WTC11 (cell line): Measurements from ENCODE around the gene BATF. TPM values are rescaled to one million over a fixed set of nuclear protein-coding genes. Genes with fewer than 3 reads are reported as not detected.

ENCODE experiments used
- ATAC-seq: fragments of 200-7000 bp; cut with Tn5 transposase; 2 replicates; pipeline ENCODE4 v1.10.0; 2021; ENCODE audit warnings: mild to moderate bottlenecking, moderate library complexity
- CTCF ChIA-PET: fragments of 300-600 bp; sonication (Branson Sonifier 250); formaldehyde crosslinking; loops from one replicate; lab custom pipeline; 2021; ENCODE audit warnings: antibody characterized with exemption; lab: Charles Lee
- POLR2A ChIA-PET: fragments of 350-600 bp; sonication (Branson Sonifier 250); formaldehyde crosslinking; loops from one replicate; lab custom pipeline; 2021; ENCODE audit warnings: antibody characterized with exemption; lab: Charles Lee
- DNase-seq: peaks from one replicate; pipeline ENCODE4 v3.0.0; 2021; ENCODE audit warnings: low spot score
- H3K27ac Mint-ChIP-seq: 2 replicates; pipeline ENCODE4 v1.8.0; 2021; ENCODE audit warnings: mixed read lengths
- H3K27me3 Mint-ChIP-seq: 2 replicates; pipeline ENCODE4 v1.8.0; 2021; ENCODE audit warnings: low read depth, mild to moderate bottlenecking, moderate library complexity, mixed read lengths
- H3K36me3 Mint-ChIP-seq: 2 replicates; pipeline ENCODE4 v1.8.0; 2021; ENCODE audit warnings: mixed read lengths
- H3K4me1 Mint-ChIP-seq: 2 replicates; pipeline ENCODE4 v1.8.0; 2022; ENCODE audit warnings: mixed read lengths
- H3K4me3 Mint-ChIP-seq: 2 replicates; pipeline ENCODE4 v1.8.0; 2021; ENCODE audit warnings: mild to moderate bottlenecking, moderate library complexity, mixed read lengths
- H3K9me3 Mint-ChIP-seq: 2 replicates; pipeline ENCODE4 v1.8.0; 2021; ENCODE audit warnings: mixed read lengths
- EMX1 ChIP-seq: fragments of 250-450 bp; sonication (Bioruptor Pico); IDR thresholded peaks from 2 replicates; pipeline ENCODE4 v1.8.0; 2021; ENCODE audit warnings: mild to moderate bottlenecking
- FOXK1 ChIP-seq: sonication (generic); formaldehyde crosslinking; IDR thresholded peaks from 2 replicates; pipeline ENCODE4 v1.8.0; 2022; ENCODE audit warnings: mild to moderate bottlenecking, moderate library complexity, missing genetic modification reagents
- GRHL2 ChIP-seq: fragments of 250-450 bp; sonication (Bioruptor Pico); IDR thresholded peaks from 2 replicates; pipeline ENCODE4 v1.8.0; 2022; ENCODE audit warnings: mild to moderate bottlenecking, moderate library complexity; ENCODE audit not compliant: insufficient replicate concordance, severe bottlenecking
- GTF2I ChIP-seq: fragments of 250-450 bp; sonication (Bioruptor Pico); conservative IDR thresholded peaks from 2 replicates; pipeline ENCODE4 v1.4.0; 2021; ENCODE audit warnings: mild to moderate bottlenecking
- IRF2 ChIP-seq: sonication (generic); formaldehyde crosslinking; IDR thresholded peaks from 2 replicates; pipeline ENCODE4 v1.8.0; 2022; ENCODE audit warnings: low read depth, missing genetic modification reagents, borderline replicate concordance
- KAT7 ChIP-seq: sonication (generic); formaldehyde crosslinking; IDR thresholded peaks from 2 replicates; pipeline ENCODE4 v1.8.1; 2023; ENCODE audit warnings: missing genetic modification reagents, mild to moderate bottlenecking, borderline replicate concordance
- MYBL2 ChIP-seq: sonication (generic); formaldehyde crosslinking; IDR thresholded peaks from 2 replicates; pipeline ENCODE4 v1.8.1; 2023; ENCODE audit warnings: mild to moderate bottlenecking, moderate library complexity, missing genetic modification reagents
- RORB ChIP-seq: fragments of 250-450 bp; sonication (Bioruptor Pico); IDR thresholded peaks from 2 replicates; pipeline ENCODE4 v1.9.0; 2021; ENCODE audit warnings: mild to moderate bottlenecking
- ZNF219 ChIP-seq: sonication (generic); formaldehyde crosslinking; IDR thresholded peaks from 2 replicates; pipeline ENCODE4 v1.8.0; 2023; ENCODE audit warnings: missing genetic modification reagents, mild to moderate bottlenecking, borderline replicate concordance
- ZNF263 ChIP-seq: sonication (generic); formaldehyde crosslinking; IDR thresholded peaks from 2 replicates; pipeline ENCODE4 v1.8.1; 2022; ENCODE audit warnings: low read depth, mild to moderate bottlenecking, moderate library complexity, missing genetic modification reagents
- total RNA-seq: library from RNA; stranded (reverse); gene quantifications from 3 replicates; pipeline ENCODE4 v1.2.3, GENCODE V29; 2021
- TF ChIP-seq, protein P1 (sequence below): sonication (generic); formaldehyde crosslinking; IDR thresholded peaks from 2 replicates; pipeline ENCODE4 v1.8.1; 2023; ENCODE audit warnings: mild to moderate bottlenecking, missing genetic modification reagents, moderate library complexity
- TF ChIP-seq, protein P2 (sequence below): fragments of 250-450 bp; sonication (Bioruptor Pico); conservative IDR thresholded peaks from 2 replicates; pipeline ENCODE4 v1.9.0; 2021; ENCODE audit warnings: mild to moderate bottlenecking
- TF ChIP-seq, protein P3 (sequence below): sonication (generic); formaldehyde crosslinking; IDR thresholded peaks from 2 replicates; pipeline ENCODE4 v1.8.1; 2022; ENCODE audit warnings: mild to moderate bottlenecking, missing genetic modification reagents, moderate library complexity, borderline replicate concordance
- TF ChIP-seq, protein P4 (sequence below): sonication (generic); formaldehyde crosslinking; IDR thresholded peaks from 2 replicates; pipeline ENCODE4 v1.8.1; 2022; ENCODE audit warnings: mild to moderate bottlenecking, moderate library complexity, missing genetic modification reagents
- TF ChIP-seq, protein P5 (sequence below): fragments of 250-450 bp; sonication (Bioruptor Pico); IDR thresholded peaks from 2 replicates; pipeline ENCODE4 v1.9.0; 2021; ENCODE audit warnings: mild to moderate bottlenecking
- TF ChIP-seq, protein P6 (sequence below): sonication (generic); formaldehyde crosslinking; IDR thresholded peaks from 2 replicates; pipeline ENCODE4 v1.8.1; 2022; ENCODE audit warnings: missing genetic modification reagents, borderline replicate concordance
- TF ChIP-seq, protein P7 (sequence below): sonication (generic); formaldehyde crosslinking; IDR thresholded peaks from 2 replicates; pipeline ENCODE4 v1.8.1; 2022; ENCODE audit warnings: low read depth, missing genetic modification reagents, borderline replicate concordance
- TF ChIP-seq, protein P8 (sequence below): sonication (generic); formaldehyde crosslinking; IDR thresholded peaks from 2 replicates; pipeline ENCODE4 v1.8.0; 2023; ENCODE audit warnings: mild to moderate bottlenecking, missing genetic modification reagents

The BATF gene
- total RNA-seq, 1 experiment from 2014 or later, result not detected

DNA sequence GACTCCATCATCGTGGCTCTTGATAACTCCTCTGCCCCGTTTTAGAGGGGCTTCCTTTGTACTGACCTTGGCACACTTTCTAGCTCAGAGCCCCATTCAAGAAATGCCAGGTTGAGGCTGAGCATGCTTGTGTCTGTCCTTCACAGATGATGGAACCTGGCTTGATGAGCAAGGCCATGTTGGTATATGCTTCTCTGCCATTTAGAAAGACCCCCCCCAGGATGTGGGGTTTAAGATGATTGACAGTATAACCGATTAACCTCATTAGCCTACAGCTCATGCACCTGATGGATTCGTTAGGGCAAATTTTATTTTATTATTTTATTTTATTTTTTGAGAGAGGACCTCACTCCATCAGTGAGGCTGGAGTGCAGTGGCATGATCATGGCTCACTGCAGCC, 21.0 kb downstream of the BATF start (continued):
- TF ChIP-seq, protein P1, sequence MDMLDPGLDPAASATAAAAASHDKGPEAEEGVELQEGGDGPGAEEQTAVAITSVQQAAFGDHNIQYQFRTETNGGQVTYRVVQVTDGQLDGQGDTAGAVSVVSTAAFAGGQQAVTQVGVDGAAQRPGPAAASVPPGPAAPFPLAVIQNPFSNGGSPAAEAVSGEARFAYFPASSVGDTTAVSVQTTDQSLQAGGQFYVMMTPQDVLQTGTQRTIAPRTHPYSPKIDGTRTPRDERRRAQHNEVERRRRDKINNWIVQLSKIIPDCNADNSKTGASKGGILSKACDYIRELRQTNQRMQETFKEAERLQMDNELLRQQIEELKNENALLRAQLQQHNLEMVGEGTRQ (CRISPR knock-in tag), result no peak
- TF ChIP-seq, protein P2, sequence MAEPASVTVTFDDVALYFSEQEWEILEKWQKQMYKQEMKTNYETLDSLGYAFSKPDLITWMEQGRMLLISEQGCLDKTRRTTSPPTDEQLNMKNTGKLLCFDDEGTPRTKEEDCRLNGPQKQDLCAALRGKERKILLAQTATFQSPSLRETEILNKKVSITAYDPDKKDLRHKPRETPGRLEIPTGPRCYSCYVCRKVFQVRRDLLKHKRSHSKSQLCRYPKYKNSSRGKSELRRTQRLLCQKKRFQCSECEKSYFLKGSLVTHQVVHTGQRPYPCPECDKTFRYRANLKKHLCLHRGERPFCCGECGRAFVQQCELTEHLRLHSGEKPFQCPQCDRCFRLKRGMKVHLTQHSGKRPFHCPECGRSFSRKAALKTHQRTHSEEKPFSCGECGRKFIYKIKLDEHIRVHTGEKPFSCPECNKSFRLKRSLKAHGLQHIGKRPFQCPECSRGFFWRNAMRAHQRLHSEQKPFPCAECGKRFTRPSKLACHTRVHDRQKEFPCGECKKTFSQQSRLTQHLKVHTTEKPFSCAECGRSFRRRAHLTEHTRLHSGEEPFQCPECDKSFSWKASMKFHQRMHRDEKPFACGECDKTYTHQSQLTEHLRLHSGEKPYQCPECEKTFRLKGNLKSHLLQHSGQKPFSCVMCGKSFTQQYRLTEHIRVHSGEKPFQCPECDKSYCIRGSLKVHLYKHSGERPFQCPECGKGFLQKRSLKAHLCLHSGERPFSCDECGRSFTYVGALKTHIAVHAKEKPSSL, result no peak

DNA sequence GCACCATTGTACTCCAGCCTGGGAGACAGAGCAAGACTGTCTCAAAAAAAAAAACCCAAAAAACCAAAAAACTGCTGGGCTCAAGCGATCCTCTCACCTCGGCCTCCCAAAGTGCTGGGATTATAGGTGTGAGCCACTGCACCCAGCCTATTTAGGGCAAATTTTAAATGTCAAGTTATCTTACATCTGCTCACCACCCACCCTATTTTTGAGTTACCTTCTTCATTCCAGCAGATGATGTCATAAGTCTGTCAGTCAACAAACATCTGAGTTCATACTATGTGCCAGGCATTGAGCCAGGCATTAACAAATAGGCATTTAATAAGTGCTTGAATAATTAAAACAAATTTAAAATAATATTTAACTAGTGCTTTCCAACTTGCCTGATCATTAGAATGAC, 21.5 kb downstream of the BATF start:
- POLR2A ChIA-PET, result no interaction called here
- H3K36me3 Mint-ChIP-seq, result no peaks in the 10 kb centered on the region
- DNase-seq, result no peak
- ATAC-seq, result no peak
- H3K27me3 Mint-ChIP-seq, result no peaks in the 10 kb centered on the region; the same call in 1 of the 2 replicates
- H3K9me3 Mint-ChIP-seq, result no peaks in the 10 kb centered on the region
- no peak overlapping the region for H3K27ac Mint-ChIP-seq
- CTCF ChIA-PET, result interaction anchor here (1.7 kb wide), 1 partner anchor 17 kb away, joined by 5 read pairs; no protein-coding TSS in a partner anchor
- H3K4me3 Mint-ChIP-seq, result no peak overlapping the region
- TF ChIP-seq, protein P3, sequence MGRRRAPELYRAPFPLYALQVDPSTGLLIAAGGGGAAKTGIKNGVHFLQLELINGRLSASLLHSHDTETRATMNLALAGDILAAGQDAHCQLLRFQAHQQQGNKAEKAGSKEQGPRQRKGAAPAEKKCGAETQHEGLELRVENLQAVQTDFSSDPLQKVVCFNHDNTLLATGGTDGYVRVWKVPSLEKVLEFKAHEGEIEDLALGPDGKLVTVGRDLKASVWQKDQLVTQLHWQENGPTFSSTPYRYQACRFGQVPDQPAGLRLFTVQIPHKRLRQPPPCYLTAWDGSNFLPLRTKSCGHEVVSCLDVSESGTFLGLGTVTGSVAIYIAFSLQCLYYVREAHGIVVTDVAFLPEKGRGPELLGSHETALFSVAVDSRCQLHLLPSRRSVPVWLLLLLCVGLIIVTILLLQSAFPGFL (CRISPR knock-in tag), result no peak
- TF ChIP-seq GTF2I (CRISPR knock-in tag) (no peak), KAT7 (CRISPR knock-in tag) (no peak)
- TF ChIP-seq, protein P4, sequence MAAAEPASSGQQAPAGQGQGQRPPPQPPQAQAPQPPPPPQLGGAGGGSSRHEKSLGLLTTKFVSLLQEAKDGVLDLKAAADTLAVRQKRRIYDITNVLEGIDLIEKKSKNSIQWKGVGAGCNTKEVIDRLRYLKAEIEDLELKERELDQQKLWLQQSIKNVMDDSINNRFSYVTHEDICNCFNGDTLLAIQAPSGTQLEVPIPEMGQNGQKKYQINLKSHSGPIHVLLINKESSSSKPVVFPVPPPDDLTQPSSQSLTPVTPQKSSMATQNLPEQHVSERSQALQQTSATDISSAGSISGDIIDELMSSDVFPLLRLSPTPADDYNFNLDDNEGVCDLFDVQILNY (CRISPR knock-in tag), result no peak
- TF ChIP-seq, protein P5, sequence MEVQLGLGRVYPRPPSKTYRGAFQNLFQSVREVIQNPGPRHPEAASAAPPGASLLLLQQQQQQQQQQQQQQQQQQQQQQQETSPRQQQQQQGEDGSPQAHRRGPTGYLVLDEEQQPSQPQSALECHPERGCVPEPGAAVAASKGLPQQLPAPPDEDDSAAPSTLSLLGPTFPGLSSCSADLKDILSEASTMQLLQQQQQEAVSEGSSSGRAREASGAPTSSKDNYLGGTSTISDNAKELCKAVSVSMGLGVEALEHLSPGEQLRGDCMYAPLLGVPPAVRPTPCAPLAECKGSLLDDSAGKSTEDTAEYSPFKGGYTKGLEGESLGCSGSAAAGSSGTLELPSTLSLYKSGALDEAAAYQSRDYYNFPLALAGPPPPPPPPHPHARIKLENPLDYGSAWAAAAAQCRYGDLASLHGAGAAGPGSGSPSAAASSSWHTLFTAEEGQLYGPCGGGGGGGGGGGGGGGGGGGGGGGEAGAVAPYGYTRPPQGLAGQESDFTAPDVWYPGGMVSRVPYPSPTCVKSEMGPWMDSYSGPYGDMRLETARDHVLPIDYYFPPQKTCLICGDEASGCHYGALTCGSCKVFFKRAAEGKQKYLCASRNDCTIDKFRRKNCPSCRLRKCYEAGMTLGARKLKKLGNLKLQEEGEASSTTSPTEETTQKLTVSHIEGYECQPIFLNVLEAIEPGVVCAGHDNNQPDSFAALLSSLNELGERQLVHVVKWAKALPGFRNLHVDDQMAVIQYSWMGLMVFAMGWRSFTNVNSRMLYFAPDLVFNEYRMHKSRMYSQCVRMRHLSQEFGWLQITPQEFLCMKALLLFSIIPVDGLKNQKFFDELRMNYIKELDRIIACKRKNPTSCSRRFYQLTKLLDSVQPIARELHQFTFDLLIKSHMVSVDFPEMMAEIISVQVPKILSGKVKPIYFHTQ (CRISPR knock-in tag), result no peak
- TF ChIP-seq, protein P6, sequence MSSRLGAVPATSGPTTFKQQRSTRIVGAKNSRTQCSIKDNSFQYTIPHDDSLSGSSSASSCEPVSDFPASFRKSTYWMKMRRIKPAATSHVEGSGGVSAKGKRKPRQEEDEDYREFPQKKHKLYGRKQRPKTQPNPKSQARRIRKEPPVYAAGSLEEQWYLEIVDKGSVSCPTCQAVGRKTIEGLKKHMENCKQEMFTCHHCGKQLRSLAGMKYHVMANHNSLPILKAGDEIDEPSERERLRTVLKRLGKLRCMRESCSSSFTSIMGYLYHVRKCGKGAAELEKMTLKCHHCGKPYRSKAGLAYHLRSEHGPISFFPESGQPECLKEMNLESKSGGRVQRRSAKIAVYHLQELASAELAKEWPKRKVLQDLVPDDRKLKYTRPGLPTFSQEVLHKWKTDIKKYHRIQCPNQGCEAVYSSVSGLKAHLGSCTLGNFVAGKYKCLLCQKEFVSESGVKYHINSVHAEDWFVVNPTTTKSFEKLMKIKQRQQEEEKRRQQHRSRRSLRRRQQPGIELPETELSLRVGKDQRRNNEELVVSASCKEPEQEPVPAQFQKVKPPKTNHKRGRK (CRISPR knock-in tag), result no peak
- H3K4me1 Mint-ChIP-seq, result no peaks in the 10 kb centered on the region

DNA sequence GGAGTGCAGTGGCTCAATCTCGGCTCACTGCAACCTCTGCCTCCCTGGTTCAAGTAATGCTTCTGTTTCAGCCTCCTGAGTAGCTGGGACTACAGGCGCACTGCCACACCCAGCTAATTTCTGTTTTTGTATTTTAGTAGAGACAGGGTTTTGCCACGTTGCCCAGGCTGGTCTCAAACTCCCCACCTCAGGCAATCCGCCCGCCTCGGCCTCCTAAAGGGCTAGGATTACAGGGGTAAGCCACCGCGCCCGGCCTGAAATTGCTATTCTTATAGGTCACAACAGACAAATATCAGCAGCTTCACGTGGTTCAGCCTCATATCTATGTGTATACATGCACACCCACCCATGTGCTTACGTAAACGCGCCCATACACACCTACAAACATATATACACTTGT, 23.6 kb downstream of the BATF start:
- peaks cover 3% of the 10 kb centered on the region; the same call in 1 of the 2 replicates for H3K27me3 Mint-ChIP-seq
- no peak overlapping the region for H3K4me3 Mint-ChIP-seq
- H3K4me1 Mint-ChIP-seq, result no peaks in the 10 kb centered on the region
- CTCF ChIA-PET, result interaction anchor here (1.7 kb wide), 1 partner anchor 15 kb away, joined by 5 read pairs; no protein-coding TSS in a partner anchor
- no peak overlapping the region; the same call in 1 of the 2 replicates for H3K27ac Mint-ChIP-seq
- ATAC-seq (no peak), DNase-seq (no peak)
- H3K36me3 Mint-ChIP-seq, result no peaks in the 10 kb centered on the region
- POLR2A ChIA-PET, result no interaction called here
- no peaks in the 10 kb centered on the region for H3K9me3 Mint-ChIP-seq
- TF ChIP-seq RORB (no peak), GRHL2 (CRISPR knock-in tag) (no peak), FOXK1 (no peak), ZNF219 (CRISPR knock-in tag) (no peak), ZNF263 (CRISPR knock-in tag) (no peak), IRF2 (CRISPR knock-in tag) (no peak), EMX1 (CRISPR knock-in tag) (no peak), MYBL2 (CRISPR knock-in tag) (no peak)
- TF ChIP-seq, protein P7, sequence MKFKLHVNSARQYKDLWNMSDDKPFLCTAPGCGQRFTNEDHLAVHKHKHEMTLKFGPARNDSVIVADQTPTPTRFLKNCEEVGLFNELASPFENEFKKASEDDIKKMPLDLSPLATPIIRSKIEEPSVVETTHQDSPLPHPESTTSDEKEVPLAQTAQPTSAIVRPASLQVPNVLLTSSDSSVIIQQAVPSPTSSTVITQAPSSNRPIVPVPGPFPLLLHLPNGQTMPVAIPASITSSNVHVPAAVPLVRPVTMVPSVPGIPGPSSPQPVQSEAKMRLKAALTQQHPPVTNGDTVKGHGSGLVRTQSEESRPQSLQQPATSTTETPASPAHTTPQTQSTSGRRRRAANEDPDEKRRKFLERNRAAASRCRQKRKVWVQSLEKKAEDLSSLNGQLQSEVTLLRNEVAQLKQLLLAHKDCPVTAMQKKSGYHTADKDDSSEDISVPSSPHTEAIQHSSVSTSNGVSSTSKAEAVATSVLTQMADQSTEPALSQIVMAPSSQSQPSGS (CRISPR knock-in tag), result no peak
- TF ChIP-seq, protein P8, sequence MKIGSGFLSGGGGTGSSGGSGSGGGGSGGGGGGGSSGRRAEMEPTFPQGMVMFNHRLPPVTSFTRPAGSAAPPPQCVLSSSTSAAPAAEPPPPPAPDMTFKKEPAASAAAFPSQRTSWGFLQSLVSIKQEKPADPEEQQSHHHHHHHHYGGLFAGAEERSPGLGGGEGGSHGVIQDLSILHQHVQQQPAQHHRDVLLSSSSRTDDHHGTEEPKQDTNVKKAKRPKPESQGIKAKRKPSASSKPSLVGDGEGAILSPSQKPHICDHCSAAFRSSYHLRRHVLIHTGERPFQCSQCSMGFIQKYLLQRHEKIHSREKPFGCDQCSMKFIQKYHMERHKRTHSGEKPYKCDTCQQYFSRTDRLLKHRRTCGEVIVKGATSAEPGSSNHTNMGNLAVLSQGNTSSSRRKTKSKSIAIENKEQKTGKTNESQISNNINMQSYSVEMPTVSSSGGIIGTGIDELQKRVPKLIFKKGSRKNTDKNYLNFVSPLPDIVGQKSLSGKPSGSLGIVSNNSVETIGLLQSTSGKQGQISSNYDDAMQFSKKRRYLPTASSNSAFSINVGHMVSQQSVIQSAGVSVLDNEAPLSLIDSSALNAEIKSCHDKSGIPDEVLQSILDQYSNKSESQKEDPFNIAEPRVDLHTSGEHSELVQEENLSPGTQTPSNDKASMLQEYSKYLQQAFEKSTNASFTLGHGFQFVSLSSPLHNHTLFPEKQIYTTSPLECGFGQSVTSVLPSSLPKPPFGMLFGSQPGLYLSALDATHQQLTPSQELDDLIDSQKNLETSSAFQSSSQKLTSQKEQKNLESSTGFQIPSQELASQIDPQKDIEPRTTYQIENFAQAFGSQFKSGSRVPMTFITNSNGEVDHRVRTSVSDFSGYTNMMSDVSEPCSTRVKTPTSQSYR (CRISPR knock-in tag), result no peak
